ENCODE data around the gene ANXA1. TPM values are rescaled to one million over a fixed set of nuclear protein-coding genes. Genes with fewer than 3 reads are reported as not detected.

The ANXA1 gene
- total RNA-seq, 1 donor from 2014 or later = 1.1 TPM

- Mint-ChIP-seq H3K4me1 (ENCODE audit: low read depth) (peaks cover 7% of the 10 kb centered on the region), H3K9me3 (ENCODE audit: low read depth) (no peaks in the 10 kb centered on the region), H3K27ac (no peak overlapping the region), H3K36me3 (ENCODE audit: insufficient read depth) (no peaks in the 10 kb centered on the region), H3K4me3 (ENCODE audit: low read depth) (no peak overlapping the region), H3K27me3 (peaks cover 80% of the 10 kb centered on the region)
- TF ChIP-seq CTCF (IDR thresholded peaks at IDR 0.05; ENCODE audit: unreplicated experiment) = no peak
- no peak for DNase-seq (ENCODE audit: low spot score, unreplicated experiment)
These were observed 2.1 kb upstream of the ANXA1 start for GRCh38 chr9:73149371-73150067.

DNA sequence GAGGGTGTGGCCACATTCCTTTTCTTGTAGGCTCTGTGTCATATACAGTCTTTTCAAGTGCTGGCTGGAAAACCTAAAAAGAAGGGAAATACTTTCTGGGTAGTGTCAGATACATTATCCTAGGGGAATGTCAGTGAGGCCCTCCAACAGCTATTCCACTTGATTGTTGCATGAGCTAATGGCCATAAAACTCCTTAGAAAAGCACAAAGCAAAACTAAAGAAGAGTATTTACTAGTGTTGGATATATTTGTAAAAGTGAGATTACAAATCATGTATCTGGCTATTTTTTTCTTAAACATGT lies 829 bp downstream of the ANXA1 start:
- TF ChIP-seq CTCF (IDR thresholded peaks at IDR 0.05; ENCODE audit: unreplicated experiment) = no peak
- H3K36me3 Mint-ChIP-seq (ENCODE audit: insufficient read depth) = no peaks in the 10 kb centered on the region
- peaks cover 7% of the 10 kb centered on the region for H3K4me1 Mint-ChIP-seq (ENCODE audit: low read depth)
- peaks cover 86% of the 10 kb centered on the region for H3K27me3 Mint-ChIP-seq
- DNase-seq (ENCODE audit: low spot score, unreplicated experiment) = no peak
- no peaks in the 10 kb centered on the region for H3K9me3 Mint-ChIP-seq (ENCODE audit: low read depth)
- H3K27ac Mint-ChIP-seq = no peak overlapping the region
- no peak overlapping the region for H3K4me3 Mint-ChIP-seq (ENCODE audit: low read depth)

- Mint-ChIP-seq H3K36me3 (ENCODE audit: insufficient read depth) (no peaks in the 10 kb centered on the region), H3K27ac (no peak overlapping the region), H3K9me3 (ENCODE audit: low read depth) (no peaks in the 10 kb centered on the region), H3K27me3 (peaks cover 90% of the 10 kb centered on the region), H3K4me3 (ENCODE audit: low read depth) (no peak overlapping the region), H3K4me1 (ENCODE audit: low read depth) (peaks cover 7% of the 10 kb centered on the region)
- no peak for DNase-seq (ENCODE audit: low spot score, unreplicated experiment)
- TF ChIP-seq CTCF (IDR thresholded peaks at IDR 0.05; ENCODE audit: unreplicated experiment) = no peak
These were observed 1.3 kb downstream of the ANXA1 start for GRCh38 chr9:73152953-73153352.

- Mint-ChIP-seq H3K27me3 (peaks cover 93% of the 10 kb centered on the region), H3K9me3 (ENCODE audit: low read depth) (no peaks in the 10 kb centered on the region), H3K4me1 (ENCODE audit: low read depth) (peaks cover 5% of the 10 kb centered on the region), H3K27ac (no peak overlapping the region), H3K4me3 (ENCODE audit: low read depth) (no peak overlapping the region), H3K36me3 (ENCODE audit: insufficient read depth) (no peaks in the 10 kb centered on the region)
- no peak for DNase-seq (ENCODE audit: low spot score, unreplicated experiment)
- no peak for TF ChIP-seq CTCF (IDR thresholded peaks at IDR 0.05; ENCODE audit: unreplicated experiment)
These were observed 2.1 kb downstream of the ANXA1 start for GRCh38 chr9:73153793-73154227.

GRCh38 chr9:73154271-73154670 lies 2.6 kb downstream of the ANXA1 start:
- H3K27ac Mint-ChIP-seq = no peak overlapping the region
- H3K9me3 Mint-ChIP-seq (ENCODE audit: low read depth) = no peaks in the 10 kb centered on the region
- H3K36me3 Mint-ChIP-seq (ENCODE audit: insufficient read depth) = no peaks in the 10 kb centered on the region
- DNase-seq (ENCODE audit: low spot score, unreplicated experiment) = no peak
- no peak for TF ChIP-seq CTCF (IDR thresholded peaks at IDR 0.05; ENCODE audit: unreplicated experiment)
- H3K4me3 Mint-ChIP-seq (ENCODE audit: low read depth) = no peak overlapping the region
- peaks cover 3% of the 10 kb centered on the region for H3K4me1 Mint-ChIP-seq (ENCODE audit: low read depth)
- peaks cover 94% of the 10 kb centered on the region for H3K27me3 Mint-ChIP-seq
